Neural cell (in vitro differentiated cells): ENCODE measurements around the gene NPM1. TPM values are rescaled to one million over a fixed set of nuclear protein-coding genes. Genes with fewer than 3 reads are reported as not detected.
"Not testable (repeated sequence)": the region's sequence is repeated elsewhere in the genome, so short reads cannot be mapped to it uniquely, and the experiment has no call there.

Source experiments
- H2AFZ ChIP-seq: fragments of 200-600, 300-800 bp; sonication (generic), shearing (Covaris generic); 2 replicates; pipeline ENCODE4 v1.6.0; 2014; ENCODE audit warnings: low read depth, mild to moderate bottlenecking, antibody characterized with exemption, low read length, moderate library complexity
- H3F3A ChIP-seq: fragments of 200-600 bp; shearing (Covaris generic); 2 replicates; pipeline ENCODE4 v1.6.1; 2016; ENCODE audit warnings: mild to moderate bottlenecking, moderate library complexity, mixed read lengths, antibody characterized with exemption, low read length; ENCODE audit not compliant: insufficient read depth, poor library complexity, severe bottlenecking
- H3K27ac ChIP-seq: fragments of 200-600, 300-800 bp; sonication (generic), shearing (Covaris generic); 2 replicates; pipeline ENCODE4 v1.5.1; 2014; ENCODE audit warnings: mild to moderate bottlenecking, low read length, moderate library complexity
- H3K27me3 ChIP-seq: fragments of 300-800, 200-600 bp; sonication (generic), shearing (Covaris generic); 2 replicates; pipeline ENCODE4 v1.6.0; 2014; ENCODE audit warnings: mild to moderate bottlenecking, low read depth, low read length, moderate library complexity; ENCODE audit not compliant: insufficient read depth
- H3K36me3 ChIP-seq: fragments of 300-800, 200-600 bp; sonication (generic), shearing (Covaris generic); 2 replicates; pipeline ENCODE4 v1.5.1; 2014; ENCODE audit warnings: mild to moderate bottlenecking, antibody characterized with exemption, low read length, moderate library complexity; ENCODE audit not compliant: insufficient read depth
- H3K4me2 ChIP-seq: fragments of 300-800, 200-600 bp; sonication (generic), shearing (Covaris generic); 2 replicates; pipeline ENCODE4 v1.6.0; 2014; ENCODE audit warnings: mild to moderate bottlenecking, low read length
- H3K4me3 ChIP-seq: fragments of 300-800, 200-600 bp; sonication (generic), shearing (Covaris generic); 2 replicates; pipeline ENCODE4 v1.5.1; 2014; ENCODE audit warnings: mild to moderate bottlenecking, low read length, moderate library complexity
- H3K79me2 ChIP-seq: fragments of 200-600 bp; shearing (Covaris generic); replicated peaks from 2 replicates; pipeline ENCODE4 v1.6.0; 2014; ENCODE audit warnings: mild to moderate bottlenecking, low read length, moderate library complexity; ENCODE audit not compliant: insufficient read depth
- H3K9ac ChIP-seq: fragments of 300-800, 200-600 bp; sonication (generic), shearing (Covaris generic); 2 replicates; pipeline ENCODE4 v1.6.1; 2016; ENCODE audit warnings: mild to moderate bottlenecking, low read length, mixed read lengths
- H3K9me2 ChIP-seq: fragments of 200-600 bp; shearing (Covaris generic); 2 replicates; pipeline ENCODE4 v1.6.1; 2016; ENCODE audit warnings: mild to moderate bottlenecking, low read length, mixed read lengths; ENCODE audit not compliant: insufficient read depth
- H3K9me3 ChIP-seq: fragments of 200-600, 300-800 bp; sonication (generic), shearing (Covaris generic); 2 replicates; pipeline ENCODE4 v1.6.1; 2016; ENCODE audit warnings: mild to moderate bottlenecking, mixed run types, low read length, moderate library complexity, mixed read lengths
- H4K20me1 ChIP-seq: fragments of 200-600 bp; shearing (Covaris generic); 2 replicates; pipeline ENCODE4 v1.6.1; 2016; ENCODE audit warnings: mild to moderate bottlenecking, mixed run types; ENCODE audit not compliant: insufficient read depth
- CTCF ChIP-seq: fragments of 450-650 bp; IDR thresholded peaks from 2 replicates; pipeline ENCODE4 v1.5.1; 2014; ENCODE audit warnings: antibody characterized with exemption, mild to moderate bottlenecking, moderate library complexity; ENCODE audit not compliant: poor library complexity, severe bottlenecking
- EP300 ChIP-seq: fragments of 450-650 bp; conservative IDR thresholded peaks from 2 replicates; pipeline ENCODE4 v1.6.1; 2014; ENCODE audit warnings: antibody characterized with exemption, mild to moderate bottlenecking, moderate library complexity; ENCODE audit not compliant: poor library complexity, severe bottlenecking
- EZH2 ChIP-seq: fragments of 200-600, 300-800 bp; shearing (Covaris generic), sonication (generic); IDR thresholded peaks from 2 replicates; pipeline ENCODE4 v1.6.1; 2014; ENCODE audit warnings: antibody characterized with exemption, low read length, borderline replicate concordance, mild to moderate bottlenecking; ENCODE audit not compliant: insufficient read depth, poor library complexity, severe bottlenecking
- MXI1 ChIP-seq: fragments of 450-650 bp; conservative IDR thresholded peaks from 2 replicates; pipeline ENCODE4 v1.6.1; 2014; ENCODE audit warnings: antibody characterized with exemption, mild to moderate bottlenecking; ENCODE audit not compliant: poor library complexity, severe bottlenecking
- POLR2AphosphoS5 ChIP-seq: IDR thresholded peaks from 2 replicates; pipeline ENCODE4 v1.6.1; 2012
- RAD21 ChIP-seq: fragments of 450-650 bp; conservative IDR thresholded peaks from 2 replicates; pipeline ENCODE4 v1.6.1; 2014; ENCODE audit warnings: antibody characterized with exemption, mild to moderate bottlenecking, moderate library complexity
- SMC3 ChIP-seq: fragments of 450-650 bp; conservative IDR thresholded peaks from 2 replicates; pipeline ENCODE4 v1.6.1; 2014; ENCODE audit warnings: antibody characterized with exemption, mild to moderate bottlenecking, moderate library complexity; ENCODE audit not compliant: poor library complexity
- TAF1 ChIP-seq: IDR thresholded peaks from 2 replicates; pipeline ENCODE4 v1.6.1; 2012; ENCODE audit warnings: low read depth
- polyA plus RNA-seq: library from polyadenylated mRNA; depleted of rRNA; stranded (reverse); fragments of >200 nt; gene quantifications from 2 replicates; pipeline ENCODE4 v1.2.3, GENCODE V29; 2014
- TF ChIP-seq, protein P1 (sequence below): IDR thresholded peaks from 2 replicates; pipeline ENCODE4 v1.6.1; 2012; ENCODE audit warnings: borderline replicate concordance

NPM1 gene
- polyA plus RNA-seq, 1 donor from 2014 or later = 1,141 TPM

DNA sequence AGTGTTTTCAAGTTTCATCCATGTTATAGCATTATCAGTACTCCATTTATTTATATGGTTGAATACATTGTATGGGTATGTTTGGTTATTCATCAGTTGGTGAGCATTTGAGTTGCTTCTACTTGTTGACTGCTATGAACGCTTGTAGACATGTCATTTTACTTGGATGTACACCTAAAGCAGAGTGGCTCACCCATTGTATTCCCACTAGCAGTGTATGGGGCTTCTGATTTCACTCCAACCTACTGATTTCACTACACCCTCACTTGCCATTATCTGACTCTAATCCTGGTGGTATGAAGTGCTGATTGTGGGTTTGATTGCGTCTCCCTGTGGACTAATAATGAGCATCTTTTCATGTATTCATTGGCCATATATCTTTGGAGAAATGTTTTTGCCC, 9.5 kb downstream of the NPM1 start:
- H3K9me2 ChIP-seq = no peaks in the 10 kb centered on the region
- no peak for TF ChIP-seq RAD21
- no peak overlapping the region for H3K9ac ChIP-seq
- H3K79me2 ChIP-seq = peaks cover 76% of the 10 kb centered on the region
- peaks cover 5% of the 10 kb centered on the region for H3K36me3 ChIP-seq
- peaks cover 8% of the 10 kb centered on the region for H4K20me1 ChIP-seq
- H3K4me3 ChIP-seq = no peak overlapping the region
- H3K9me3 ChIP-seq = no peaks in the 10 kb centered on the region
- H3K27me3 ChIP-seq = no peaks in the 10 kb centered on the region
- H3K27ac ChIP-seq = no peak overlapping the region
- H3F3A ChIP-seq = no peaks in the 10 kb centered on the region
- H2AFZ ChIP-seq = no peak overlapping the region
- no peak overlapping the region for H3K4me2 ChIP-seq

GRCh38 chr5:171397599-171397998, 9.9 kb downstream of the NPM1 start:
- no peak overlapping the region for H3K4me2 ChIP-seq

DNA sequence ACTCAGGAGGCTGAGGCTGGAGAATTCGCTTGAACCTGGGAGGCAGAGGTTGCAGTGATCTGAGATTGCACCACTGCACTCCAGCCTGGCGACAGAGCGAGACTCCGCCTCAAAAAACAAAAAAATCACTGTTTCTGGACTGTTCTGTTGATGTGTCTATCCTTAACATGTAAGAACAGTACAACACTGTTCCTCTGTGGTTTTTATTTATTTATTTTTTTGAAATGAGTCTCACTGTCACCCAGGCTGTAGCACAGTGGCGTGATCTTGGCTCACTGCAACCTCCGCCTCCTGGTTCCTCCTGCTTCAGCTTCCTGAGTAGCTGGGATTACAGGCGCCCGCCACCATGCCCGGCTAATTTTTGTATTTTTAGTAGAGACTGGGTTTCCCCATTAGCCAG, 11.0 kb downstream of the NPM1 start:
- not testable (repeated sequence) for H4K20me1 ChIP-seq, H3F3A ChIP-seq, H3K27ac ChIP-seq, H3K4me2 ChIP-seq, H3K27me3 ChIP-seq, H3K9ac ChIP-seq, H3K9me2 ChIP-seq, H3K4me3 ChIP-seq, H3K9me3 ChIP-seq, H3K36me3 ChIP-seq, H2AFZ ChIP-seq
- peaks cover 61% of the 10 kb centered on the region for H3K79me2 ChIP-seq

More at GRCh38 chr5:171397599-171397998, 9.9 kb downstream of the NPM1 start:
- H3K9ac ChIP-seq = no peak overlapping the region
- no peak overlapping the region for H2AFZ ChIP-seq
- peaks cover 6% of the 10 kb centered on the region for H4K20me1 ChIP-seq
- H3K9me3 ChIP-seq = no peaks in the 10 kb centered on the region
- no peaks in the 10 kb centered on the region for H3F3A ChIP-seq
- no peaks in the 10 kb centered on the region for H3K9me2 ChIP-seq
- H3K4me3 ChIP-seq = no peak overlapping the region
- H3K79me2 ChIP-seq = peaks cover 71% of the 10 kb centered on the region
- H3K27ac ChIP-seq = no peak overlapping the region
- no peaks in the 10 kb centered on the region for H3K27me3 ChIP-seq
- TF ChIP-seq CTCF = no peak
- TF ChIP-seq EZH2 = no peak
- no peak for TF ChIP-seq SMC3
- TF ChIP-seq RAD21 = no peak
- TF ChIP-seq MXI1 = no peak
- no peak for TF ChIP-seq TAF1
- TF ChIP-seq, protein P1, sequence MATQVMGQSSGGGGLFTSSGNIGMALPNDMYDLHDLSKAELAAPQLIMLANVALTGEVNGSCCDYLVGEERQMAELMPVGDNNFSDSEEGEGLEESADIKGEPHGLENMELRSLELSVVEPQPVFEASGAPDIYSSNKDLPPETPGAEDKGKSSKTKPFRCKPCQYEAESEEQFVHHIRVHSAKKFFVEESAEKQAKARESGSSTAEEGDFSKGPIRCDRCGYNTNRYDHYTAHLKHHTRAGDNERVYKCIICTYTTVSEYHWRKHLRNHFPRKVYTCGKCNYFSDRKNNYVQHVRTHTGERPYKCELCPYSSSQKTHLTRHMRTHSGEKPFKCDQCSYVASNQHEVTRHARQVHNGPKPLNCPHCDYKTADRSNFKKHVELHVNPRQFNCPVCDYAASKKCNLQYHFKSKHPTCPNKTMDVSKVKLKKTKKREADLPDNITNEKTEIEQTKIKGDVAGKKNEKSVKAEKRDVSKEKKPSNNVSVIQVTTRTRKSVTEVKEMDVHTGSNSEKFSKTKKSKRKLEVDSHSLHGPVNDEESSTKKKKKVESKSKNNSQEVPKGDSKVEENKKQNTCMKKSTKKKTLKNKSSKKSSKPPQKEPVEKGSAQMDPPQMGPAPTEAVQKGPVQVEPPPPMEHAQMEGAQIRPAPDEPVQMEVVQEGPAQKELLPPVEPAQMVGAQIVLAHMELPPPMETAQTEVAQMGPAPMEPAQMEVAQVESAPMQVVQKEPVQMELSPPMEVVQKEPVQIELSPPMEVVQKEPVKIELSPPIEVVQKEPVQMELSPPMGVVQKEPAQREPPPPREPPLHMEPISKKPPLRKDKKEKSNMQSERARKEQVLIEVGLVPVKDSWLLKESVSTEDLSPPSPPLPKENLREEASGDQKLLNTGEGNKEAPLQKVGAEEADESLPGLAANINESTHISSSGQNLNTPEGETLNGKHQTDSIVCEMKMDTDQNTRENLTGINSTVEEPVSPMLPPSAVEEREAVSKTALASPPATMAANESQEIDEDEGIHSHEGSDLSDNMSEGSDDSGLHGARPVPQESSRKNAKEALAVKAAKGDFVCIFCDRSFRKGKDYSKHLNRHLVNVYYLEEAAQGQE = no peak
- no peak for TF ChIP-seq POLR2AphosphoS5
- no peak for TF ChIP-seq EP300
- peaks cover 5% of the 10 kb centered on the region for H3K36me3 ChIP-seq
